ENCODE data around the gene ERP44.
"Not testable (repeated sequence)": the region's sequence is repeated elsewhere in the genome, so short reads cannot be mapped to it uniquely, and the experiment has no call there.

Gene ERP44

GRCh38 chr9:100067990-100068389, 30.8 kb downstream of the ERP44 start:
- DNase-seq (ENCODE audit: low read depth) = not testable (repeated sequence)

GRCh38 chr9:100066539-100066938, 32.3 kb downstream of the ERP44 start:
- DNase-seq (ENCODE audit: low read depth) = no peak

GRCh38 chr9:100064872-100065581, 33.8 kb downstream of the ERP44 start:
- DNase-seq (ENCODE audit: low read depth) = no peak

GRCh38 chr9:100063185-100063584, 35.6 kb downstream of the ERP44 start:
- no peak for DNase-seq (ENCODE audit: low read depth)

GRCh38 chr9:100062683-100063082, 36.1 kb downstream of the ERP44 start:
- DNase-seq (ENCODE audit: low read depth) = not testable (repeated sequence)

GRCh38 chr9:100058699-100059579, 39.9 kb downstream of the ERP44 start:
- no peak for DNase-seq (ENCODE audit: low read depth)

- no peak for DNase-seq (ENCODE audit: low read depth)
These were observed 41.2 kb downstream of the ERP44 start for GRCh38 chr9:100057624-100058023.

- DNase-seq (ENCODE audit: low read depth) = no peak
These were observed 42.2 kb downstream of the ERP44 start for GRCh38 chr9:100056561-100056960.

- no peak for DNase-seq (ENCODE audit: low read depth)
These were observed 46.4 kb downstream of the ERP44 start for GRCh38 chr9:100052375-100052774.

- DNase-seq (ENCODE audit: low read depth) = no peak
These were observed 49.2 kb downstream of the ERP44 start for GRCh38 chr9:100049551-100049950.

GRCh38 chr9:100038472-100038871, 60.3 kb downstream of the ERP44 start:
- DNase-seq (ENCODE audit: low read depth) = no peak

- no peak for DNase-seq (ENCODE audit: low read depth)
These were observed 64.8 kb downstream of the ERP44 start for GRCh38 chr9:100033877-100034551.

- DNase-seq (ENCODE audit: low read depth) = no peak
These were observed 68.3 kb downstream of the ERP44 start for GRCh38 chr9:100030548-100030947.

- no peak for DNase-seq (ENCODE audit: low read depth)
These were observed 69.5 kb downstream of the ERP44 start for GRCh38 chr9:100029251-100029650.

GRCh38 chr9:100028201-100028784, 70.5 kb downstream of the ERP44 start:
- peak; percentile 54 for DNase-seq (ENCODE audit: low read depth)

GRCh38 chr9:100027543-100027942, 71.3 kb downstream of the ERP44 start:
- no peak for DNase-seq (ENCODE audit: low read depth)

GRCh38 chr9:100021931-100022330, 76.9 kb downstream of the ERP44 start:
- no peak for DNase-seq (ENCODE audit: low read depth)

- no peak for DNase-seq (ENCODE audit: low read depth)
These were observed 78.5 kb downstream of the ERP44 start for GRCh38 chr9:100020121-100020795.

GRCh38 chr9:100019541-100019940, 79.3 kb downstream of the ERP44 start:
- DNase-seq (ENCODE audit: low read depth) = no peak

- DNase-seq (ENCODE audit: low read depth) = no peak
These were observed 84.0 kb downstream of the ERP44 start for GRCh38 chr9:100014846-100015245.

GRCh38 chr9:100013573-100013972, 85.2 kb downstream of the ERP44 start:
- DNase-seq (ENCODE audit: low read depth) = no peak

GRCh38 chr9:100012279-100012678, 86.5 kb downstream of the ERP44 start:
- DNase-seq (ENCODE audit: low read depth) = no peak

Measured in activated T-cell treated with anti-CD3 and anti-CD28 coated beads for 24 hours (primary cell).